Kidney epithelial cell (primary cell): Measurements from ENCODE around the gene AOAH. TPM values are rescaled to one million over a fixed set of nuclear protein-coding genes. Genes with fewer than 3 reads are reported as not detected.

ENCODE experiments used
- DNase-seq: peaks from one replicate; pipeline ENCODE4 v3.0.0-alpha.2; 2010; ENCODE audit warnings: low read depth
- H3K27me3 ChIP-seq: 2 replicates; pipeline ENCODE4 v1.6.0; 2011; ENCODE audit warnings: low read length; ENCODE audit not compliant: control insufficient read depth, insufficient read depth
- H3K36me3 ChIP-seq: 2 replicates; pipeline ENCODE4 v1.5.1; 2011; ENCODE audit warnings: low read length; ENCODE audit not compliant: control insufficient read depth, insufficient read depth
- H3K4me3 ChIP-seq: 2 replicates; pipeline ENCODE4 v1.5.1; 2011; ENCODE audit warnings: low read depth, mild to moderate bottlenecking, control low read depth, low read length
- total RNA-seq: library from RNA; depleted of rRNA; stranded (reverse); fragments of >200 nt; gene quantifications from 2 replicates; pipeline ENCODE4 v1.2.3, GENCODE V29; 2015
- TF ChIP-seq, protein P1 (sequence below): IDR thresholded peaks from 2 replicates; pipeline ENCODE4 v1.5.1; 2011; ENCODE audit warnings: mild to moderate bottlenecking, moderate library complexity, low read length, control low read depth, inconsistent platforms; ENCODE audit not compliant: insufficient read depth, poor library complexity, severe bottlenecking

Gene AOAH
- total RNA-seq, 1 donor from 2014 or later = 4.4 TPM

DNA sequence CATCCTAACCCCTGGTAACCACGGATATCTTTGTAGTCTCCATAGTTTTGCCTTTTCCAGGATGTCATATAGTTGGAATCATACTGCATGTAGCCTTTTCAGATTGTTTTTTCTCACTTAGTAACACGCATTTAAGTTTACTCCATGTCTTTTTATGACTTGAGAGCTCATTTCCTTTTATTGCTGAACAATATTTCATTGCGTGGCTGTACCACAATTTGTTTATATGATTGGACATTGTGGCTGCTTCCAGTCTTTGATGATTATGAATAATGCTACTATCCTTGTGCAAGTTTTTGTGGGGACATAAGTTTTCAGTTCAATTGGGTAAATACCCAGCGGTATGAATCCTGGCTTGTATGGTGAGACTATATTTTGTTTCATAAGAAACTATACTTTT is 60.8 kb downstream of the AOAH start:
- no peak overlapping the region for H3K4me3 ChIP-seq
- H3K36me3 ChIP-seq = no peaks in the 10 kb centered on the region
- no peaks in the 10 kb centered on the region for H3K27me3 ChIP-seq
- DNase-seq = no peak
- TF ChIP-seq, protein P1, sequence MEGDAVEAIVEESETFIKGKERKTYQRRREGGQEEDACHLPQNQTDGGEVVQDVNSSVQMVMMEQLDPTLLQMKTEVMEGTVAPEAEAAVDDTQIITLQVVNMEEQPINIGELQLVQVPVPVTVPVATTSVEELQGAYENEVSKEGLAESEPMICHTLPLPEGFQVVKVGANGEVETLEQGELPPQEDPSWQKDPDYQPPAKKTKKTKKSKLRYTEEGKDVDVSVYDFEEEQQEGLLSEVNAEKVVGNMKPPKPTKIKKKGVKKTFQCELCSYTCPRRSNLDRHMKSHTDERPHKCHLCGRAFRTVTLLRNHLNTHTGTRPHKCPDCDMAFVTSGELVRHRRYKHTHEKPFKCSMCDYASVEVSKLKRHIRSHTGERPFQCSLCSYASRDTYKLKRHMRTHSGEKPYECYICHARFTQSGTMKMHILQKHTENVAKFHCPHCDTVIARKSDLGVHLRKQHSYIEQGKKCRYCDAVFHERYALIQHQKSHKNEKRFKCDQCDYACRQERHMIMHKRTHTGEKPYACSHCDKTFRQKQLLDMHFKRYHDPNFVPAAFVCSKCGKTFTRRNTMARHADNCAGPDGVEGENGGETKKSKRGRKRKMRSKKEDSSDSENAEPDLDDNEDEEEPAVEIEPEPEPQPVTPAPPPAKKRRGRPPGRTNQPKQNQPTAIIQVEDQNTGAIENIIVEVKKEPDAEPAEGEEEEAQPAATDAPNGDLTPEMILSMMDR = no peak

DNA sequence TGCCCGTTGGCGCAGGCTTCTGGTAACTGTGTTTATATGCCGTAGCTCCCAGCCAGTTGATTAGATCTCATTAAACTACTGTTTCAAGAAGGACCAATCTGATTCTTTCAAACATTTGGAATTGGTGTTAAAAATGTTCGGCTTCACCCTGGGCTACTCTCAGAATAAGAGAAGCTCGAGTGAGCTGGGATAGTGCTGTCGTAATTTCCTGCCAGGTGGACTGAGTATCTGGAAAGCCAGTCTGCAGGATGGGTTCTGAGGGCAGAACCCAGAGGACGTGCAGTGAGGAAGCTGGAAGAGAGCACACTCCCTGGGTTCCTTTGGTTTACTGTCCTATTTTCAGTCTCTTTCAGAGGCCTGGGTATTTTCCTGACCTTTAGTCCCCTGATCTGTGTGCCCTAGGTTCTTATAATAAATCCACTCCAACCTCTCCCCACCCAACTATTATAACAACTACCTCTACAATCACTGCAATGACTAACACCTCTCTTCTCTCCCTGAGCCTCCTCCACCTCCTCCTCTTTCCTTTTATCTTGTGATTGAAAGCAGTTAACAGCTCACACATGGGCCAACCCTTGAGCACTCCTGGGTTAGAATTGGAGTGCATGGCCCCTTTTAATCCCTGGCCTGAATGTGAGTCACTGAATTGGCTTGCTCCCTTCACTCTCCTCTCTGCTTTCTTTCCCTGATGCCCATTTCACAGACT is 63.0 kb downstream of the AOAH start:
- DNase-seq = peak; percentile 70

DNA sequence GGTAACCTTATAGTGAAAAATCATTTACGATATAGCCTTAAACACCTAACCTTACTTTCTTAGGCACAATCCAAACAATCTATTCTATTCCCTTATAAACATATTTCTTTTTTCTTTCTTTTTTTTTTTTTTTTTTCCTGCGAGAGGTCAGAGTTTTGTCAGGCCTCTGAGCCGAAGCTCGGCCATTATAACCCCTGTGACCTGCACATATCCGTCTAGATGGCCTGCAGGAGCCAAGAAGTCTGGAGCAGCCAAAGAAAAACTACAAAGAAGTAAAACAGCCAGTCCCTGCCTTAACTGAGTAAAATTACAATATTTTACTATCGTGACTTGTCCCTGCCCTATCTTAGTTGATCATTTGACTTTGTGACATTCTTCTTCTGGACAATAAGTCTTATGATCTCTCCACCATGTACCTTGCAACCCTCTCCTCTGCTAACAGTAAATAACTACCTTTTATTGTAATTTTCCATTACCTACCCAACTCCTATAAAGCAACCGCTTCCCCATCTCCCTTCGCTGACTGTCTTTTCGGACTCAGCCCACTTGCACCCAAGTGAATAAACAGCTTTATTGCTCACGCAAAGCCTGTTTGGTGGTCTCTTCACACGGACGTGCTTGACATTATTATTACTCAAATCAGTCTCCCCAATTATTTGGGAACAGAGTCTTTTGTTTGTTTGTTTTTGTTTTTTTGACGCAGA is 64.5 kb downstream of the AOAH start:
- no peaks in the 10 kb centered on the region for H3K36me3 ChIP-seq
- no peak for DNase-seq
- H3K4me3 ChIP-seq = no peak overlapping the region
- no peaks in the 10 kb centered on the region for H3K27me3 ChIP-seq
- TF ChIP-seq, protein P1 = no peak

More for the DNA sequence above, 63.0 kb downstream of the AOAH start:
- H3K27me3 ChIP-seq = no peaks in the 10 kb centered on the region
- no peak overlapping the region for H3K4me3 ChIP-seq
- H3K36me3 ChIP-seq = no peaks in the 10 kb centered on the region
- TF ChIP-seq, protein P1 = no peak

DNA sequence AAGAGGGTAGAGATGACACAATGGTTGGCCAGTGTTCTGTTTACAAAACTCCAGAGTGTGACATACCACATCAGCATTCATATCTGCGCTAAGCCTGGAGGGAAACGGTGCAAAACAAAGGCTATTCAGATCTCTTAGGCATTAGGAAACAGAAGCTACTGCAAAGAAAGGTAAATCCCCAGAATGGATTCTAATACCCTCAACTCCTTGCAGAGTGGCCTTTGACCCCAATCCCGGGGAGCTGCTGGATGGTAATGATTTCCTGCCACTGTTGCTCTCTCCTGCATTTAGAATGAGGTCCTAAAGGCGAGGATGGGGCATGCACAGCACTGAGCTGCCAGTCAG is 65.2 kb downstream of the AOAH start:
- Histone ChIP-seq H3K36me3 (no peaks in the 10 kb centered on the region), H3K27me3 (no peaks in the 10 kb centered on the region), H3K4me3 (no peak overlapping the region)
- peak; percentile 83 for DNase-seq
- TF ChIP-seq, protein P1 = no peak

DNA sequence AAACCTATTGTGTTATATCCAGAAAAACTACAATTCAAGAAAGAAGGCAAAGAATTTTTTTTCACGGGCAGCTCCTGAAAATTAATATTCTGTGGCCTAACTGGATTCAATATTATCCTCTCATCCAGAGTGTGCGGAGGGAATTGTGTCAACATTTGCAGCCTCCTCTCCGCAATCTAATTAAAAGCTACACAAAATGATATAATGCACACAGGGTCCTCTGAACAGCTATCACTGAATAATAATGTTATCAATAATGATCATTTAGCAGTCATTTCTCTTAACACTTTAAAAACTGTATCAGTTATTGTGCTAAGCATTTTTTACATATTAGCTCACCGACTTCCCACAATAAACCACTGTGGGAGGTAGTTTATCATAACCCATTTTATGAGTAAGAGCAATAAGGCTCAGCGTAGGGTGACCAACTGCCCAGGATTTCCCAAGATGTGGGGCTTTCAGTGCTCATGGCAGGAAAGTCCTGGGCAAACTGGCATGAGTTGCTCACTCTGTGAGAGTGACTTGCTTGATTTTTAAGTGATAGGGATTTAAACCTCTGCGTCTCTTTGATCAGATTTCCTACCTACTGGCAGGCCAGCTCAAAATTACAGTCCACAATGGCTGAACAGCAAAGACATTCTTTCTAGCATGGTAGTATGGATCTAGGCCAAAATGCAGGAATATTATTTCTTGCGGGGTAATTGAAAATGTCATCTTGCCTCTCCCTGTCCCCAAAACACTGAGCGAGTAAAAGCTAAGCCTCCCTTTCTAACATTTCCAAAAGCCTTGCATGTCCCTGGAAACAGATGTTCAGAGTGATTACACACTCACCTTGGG is 65.7 kb downstream of the AOAH start:
- H3K27me3 ChIP-seq = no peaks in the 10 kb centered on the region
- no peaks in the 10 kb centered on the region for H3K36me3 ChIP-seq
- no peak overlapping the region for H3K4me3 ChIP-seq
- DNase-seq = peak; percentile 91
- TF ChIP-seq, protein P1 = no peak
